GM21737 (cell line): ENCODE results near the gene SPACA5.
"Not testable (repeated sequence)": the region's sequence is repeated elsewhere in the genome, so short reads cannot be mapped to it uniquely, and the experiment has no call there.

Experiments
- ATAC-seq: cut with Tn5 transposase; IDR thresholded peaks from one replicate; pipeline ENCODE4 v1.9.1; 2021; ENCODE audit warnings: mild to moderate bottlenecking, moderate library complexity; ENCODE audit not compliant: unreplicated experiment

SPACA5 gene

DNA sequence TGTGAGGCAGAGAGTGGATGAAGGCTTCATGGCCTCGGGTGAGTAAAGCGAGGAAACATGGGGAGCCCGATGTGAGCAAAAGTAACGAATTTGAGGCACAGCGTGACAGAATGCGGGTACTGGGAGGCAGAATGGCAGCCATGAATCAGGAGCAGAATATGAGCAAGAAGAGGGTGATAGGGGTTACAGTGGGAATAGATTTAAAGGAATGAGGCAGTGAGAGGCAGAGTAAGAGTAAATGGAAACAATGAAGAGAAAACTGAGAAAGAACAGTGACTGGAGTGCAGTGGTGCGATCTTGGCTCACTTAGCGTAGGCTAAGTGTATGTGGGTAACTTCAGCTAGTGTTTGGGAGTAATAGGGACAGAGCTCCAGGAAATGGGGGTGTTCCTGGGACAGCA, at the start of gene SPACA5:
Gene SPACA5 (plus strand): TSS at position 301 of the 400 bp plus-strand sequence. CDS start 815 bp downstream, outside the sequence.
- not testable (repeated sequence) for ATAC-seq

DNA sequence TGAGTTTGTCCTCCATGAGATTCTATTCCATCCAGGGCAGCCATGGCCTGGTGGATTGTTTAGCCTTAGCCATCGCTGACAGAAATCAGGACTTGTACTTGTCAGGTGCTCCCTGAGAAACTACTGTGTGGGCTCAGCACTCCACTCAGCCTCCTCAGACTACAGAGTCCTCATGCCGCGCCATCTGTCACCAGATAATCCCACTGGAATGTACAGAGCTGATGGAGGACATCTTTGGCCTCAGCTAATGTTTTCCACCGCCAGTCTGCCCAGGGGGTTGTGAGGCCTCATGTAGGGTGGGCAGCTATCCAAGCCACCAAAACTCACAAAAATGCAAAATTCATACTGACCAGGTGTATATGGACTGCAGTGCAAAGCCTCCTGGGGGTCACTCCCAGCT, 48.6 kb upstream of the SPACA5 start:
- not testable (repeated sequence) for ATAC-seq

DNA sequence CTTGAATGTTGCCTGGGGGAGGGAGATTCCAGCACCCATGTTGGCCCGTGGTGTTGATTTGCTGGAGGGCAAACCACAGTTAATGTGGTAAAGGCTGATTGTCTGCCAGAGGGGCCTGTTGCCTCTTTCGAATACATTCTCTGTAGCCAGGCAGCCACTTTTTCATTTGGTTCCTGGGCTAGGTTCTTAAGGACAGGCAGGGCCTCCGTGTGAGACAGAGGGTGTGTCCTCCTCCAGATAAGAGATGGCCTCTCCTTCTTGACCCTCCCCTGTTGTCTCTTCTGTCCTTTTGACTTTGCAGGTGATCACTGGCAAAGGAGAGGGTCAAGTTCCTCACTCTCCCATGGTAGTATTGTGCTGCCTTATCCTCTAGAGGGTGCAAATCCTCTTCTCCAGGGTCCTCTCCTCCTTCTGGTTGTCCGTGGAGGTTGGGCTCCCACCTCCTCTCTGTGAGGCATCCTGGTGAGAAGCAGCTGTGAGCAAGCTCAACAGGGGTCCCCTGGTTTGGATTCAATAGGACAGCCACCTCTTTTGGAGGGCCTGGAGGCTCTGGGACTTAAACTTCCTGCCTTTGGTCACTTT, 47.9 kb upstream of the SPACA5 start:
- ATAC-seq = no peak

DNA sequence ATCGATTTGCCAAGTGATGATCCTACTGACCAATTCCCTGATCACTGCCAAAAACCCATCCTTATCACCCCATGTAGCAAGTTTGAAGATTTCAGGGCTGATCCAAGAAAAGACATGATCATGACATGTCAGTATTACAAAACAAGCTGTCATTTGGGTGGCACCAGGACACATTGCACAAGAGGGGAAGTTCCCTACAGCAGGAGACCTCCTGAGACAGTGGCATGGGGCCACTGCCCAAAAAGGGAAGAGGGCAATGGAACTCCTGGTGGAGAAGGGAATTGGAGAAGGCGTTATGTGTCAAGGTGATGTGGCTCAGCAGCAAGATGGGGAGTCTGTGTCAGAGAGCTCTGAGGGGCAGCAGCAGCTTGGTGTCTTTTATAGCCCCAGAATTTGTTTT, 46.4 kb upstream of the SPACA5 start:
- ATAC-seq = no peak

DNA sequence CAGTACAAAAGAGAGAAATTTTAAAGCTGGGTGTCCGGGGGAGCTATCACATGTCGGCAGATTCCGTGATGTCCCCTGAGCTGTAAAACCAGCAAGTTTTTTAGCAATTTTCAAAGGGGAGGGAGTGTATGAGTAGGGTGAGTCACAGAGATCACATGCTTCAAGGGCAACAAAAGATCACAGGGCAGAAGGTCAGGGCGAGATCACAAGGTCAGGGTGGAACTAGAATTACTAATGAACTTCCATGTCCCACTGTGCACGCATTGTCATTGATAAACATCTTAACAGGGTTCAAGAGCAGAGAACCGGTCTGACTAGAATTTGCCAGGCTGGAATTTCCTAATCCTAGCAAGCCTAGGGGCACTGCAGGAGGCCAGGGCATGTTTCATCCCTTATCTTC, 45.0 kb upstream of the SPACA5 start:
- ATAC-seq = not testable (repeated sequence)

DNA sequence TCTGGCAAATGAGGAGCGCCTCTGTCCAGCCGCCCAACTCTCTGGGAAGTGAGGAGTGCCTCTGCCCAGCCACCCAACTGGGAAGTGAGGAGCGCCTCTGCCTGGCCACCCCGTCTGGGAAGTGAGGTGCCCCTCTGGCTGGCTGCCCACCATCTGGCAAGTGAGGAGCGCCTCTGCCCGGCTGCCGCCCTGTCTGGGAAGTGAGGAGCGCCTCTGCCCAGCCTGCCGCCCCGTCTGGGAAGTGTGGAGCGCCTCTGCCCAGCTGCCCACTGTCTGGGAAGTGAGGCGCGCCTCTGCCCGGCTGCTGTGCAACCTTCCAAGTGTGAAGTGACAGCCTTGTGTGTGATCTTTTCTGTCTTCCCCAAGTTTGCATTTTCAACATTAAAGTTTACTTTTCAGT, 41.3 kb upstream of the SPACA5 start:
- not testable (repeated sequence) for ATAC-seq

DNA sequence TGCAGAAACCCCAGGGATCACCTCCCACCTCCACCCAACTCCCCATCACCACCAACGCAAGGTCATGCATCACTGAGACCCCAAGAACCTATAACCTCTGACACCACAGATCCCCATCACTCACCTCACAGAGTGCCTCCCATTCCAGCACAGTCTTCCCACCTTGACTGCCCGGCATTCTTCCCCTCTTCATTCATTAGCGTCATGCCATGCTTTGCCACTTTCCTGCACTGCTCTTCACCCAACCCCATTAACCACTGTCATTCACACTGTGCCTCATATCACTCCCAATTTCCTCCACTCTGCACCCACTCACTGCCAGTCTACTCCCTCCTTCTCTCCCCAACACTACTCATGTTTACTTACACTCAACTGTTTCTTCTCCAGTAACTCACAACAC, 33.6 kb upstream of the SPACA5 start:
- ATAC-seq = no peak

DNA sequence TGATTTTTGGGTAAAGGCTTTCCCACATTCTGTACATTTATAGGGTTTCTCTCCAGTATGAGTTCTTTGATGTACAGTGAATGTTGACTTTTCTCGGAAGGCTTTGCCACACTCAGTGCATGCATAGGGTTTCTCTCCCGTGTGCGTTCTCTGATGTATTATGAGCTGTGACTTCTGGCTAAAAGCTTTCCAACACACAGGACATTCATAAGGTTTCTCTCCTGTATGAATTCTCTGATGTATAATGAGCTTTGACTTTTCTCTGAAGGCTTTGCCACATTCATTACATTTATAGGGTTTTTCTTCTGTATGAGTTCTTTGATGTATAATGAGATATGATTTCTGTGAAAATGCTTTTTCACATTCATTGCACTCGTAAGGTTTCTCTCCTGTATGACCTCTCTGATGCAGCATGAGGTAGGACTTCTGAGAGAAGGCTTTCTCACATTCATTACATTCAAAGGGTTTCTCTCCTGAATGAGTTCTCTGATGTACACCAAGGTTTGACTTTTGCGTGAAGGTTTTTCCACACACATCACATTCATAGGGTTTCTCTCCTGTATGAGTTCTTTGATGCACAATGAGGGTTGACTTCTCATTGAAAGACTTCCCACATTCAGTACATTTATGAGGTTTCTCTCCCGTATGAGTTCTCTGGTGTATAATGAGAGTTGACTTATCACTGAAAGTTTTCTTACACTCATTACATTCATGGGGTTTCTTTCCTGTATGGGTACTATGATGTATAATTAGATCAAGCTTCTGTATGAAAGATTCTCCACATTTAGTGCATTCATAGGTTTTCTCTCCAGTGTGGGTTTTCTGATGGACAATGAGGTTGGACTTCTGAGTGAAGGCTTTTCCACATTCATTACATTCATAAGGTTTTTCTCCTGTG, 30.3 kb upstream of the SPACA5 start:
- no peak for ATAC-seq

DNA sequence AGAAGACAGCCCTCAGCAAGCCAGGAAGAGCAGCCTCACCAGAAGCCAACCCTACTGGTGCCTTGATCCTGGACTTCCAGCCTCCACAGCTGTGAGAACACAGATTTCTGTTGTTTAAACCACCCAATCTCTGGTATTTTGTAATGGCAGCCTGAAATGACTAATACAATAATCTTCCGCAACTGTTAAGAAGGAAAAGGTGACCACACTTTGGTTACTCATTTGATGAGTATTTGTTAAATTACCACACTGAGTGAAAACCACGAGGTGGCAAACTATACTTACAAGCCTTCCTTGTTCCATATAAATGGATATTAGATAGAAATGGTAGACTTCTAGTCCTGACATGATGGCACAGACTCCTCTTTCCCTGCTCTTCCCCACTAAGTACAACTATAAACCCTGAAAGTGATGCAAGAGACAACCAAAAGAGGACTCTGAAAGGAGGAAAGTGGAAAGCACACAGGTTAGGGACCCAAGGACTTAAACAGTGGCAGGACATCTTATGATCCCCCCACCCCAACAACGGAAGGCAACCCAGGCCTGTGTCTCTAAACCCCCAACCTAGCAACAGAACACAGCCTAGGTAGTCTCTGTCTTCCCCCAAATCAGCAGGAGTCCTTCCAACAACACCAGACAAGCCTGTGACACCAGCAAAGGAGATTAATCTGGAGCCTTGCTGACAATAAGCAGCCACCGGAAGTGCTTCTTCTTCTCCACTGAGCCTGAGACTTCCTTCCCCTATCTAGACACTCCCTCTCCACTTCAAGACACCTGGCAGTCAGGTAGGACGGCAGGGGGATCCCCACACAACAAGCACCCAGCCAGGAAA, 15.3 kb upstream of the SPACA5 start:
- ATAC-seq = no peak

DNA sequence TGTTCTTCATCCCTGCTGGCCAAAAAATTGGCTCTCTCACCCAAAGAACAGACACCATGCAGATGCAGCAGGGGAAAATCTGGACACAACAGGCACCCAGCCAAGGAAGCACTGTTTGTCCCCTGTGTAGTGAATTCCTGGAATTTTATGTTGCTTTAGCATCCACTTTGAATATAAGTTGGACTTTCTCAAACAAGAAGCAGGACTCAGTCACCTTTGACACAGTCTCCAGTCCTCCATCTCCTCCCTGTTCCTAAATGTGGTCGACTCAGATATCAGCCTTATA, 14.8 kb upstream of the SPACA5 start:
- no peak for ATAC-seq

DNA sequence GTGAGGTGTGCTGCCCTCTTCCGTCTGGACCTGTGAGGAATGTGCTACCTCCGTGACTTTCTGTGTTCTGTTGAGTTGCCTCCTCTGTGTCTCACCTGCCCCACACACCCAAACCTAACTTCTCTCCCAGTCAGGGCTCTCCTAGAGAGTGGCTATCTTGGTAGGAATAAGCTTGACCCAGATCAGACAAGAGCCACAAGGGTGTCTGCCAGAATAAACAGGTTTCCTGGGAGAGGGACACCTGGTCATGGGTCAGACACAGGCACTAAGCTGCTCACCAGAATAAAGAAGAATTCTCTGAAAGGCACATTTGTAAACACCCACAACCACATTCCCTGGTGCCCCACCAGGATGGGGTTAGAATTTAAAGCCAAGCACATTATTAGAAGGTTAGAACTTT, 14.1 kb upstream of the SPACA5 start:
- ATAC-seq = no peak

DNA sequence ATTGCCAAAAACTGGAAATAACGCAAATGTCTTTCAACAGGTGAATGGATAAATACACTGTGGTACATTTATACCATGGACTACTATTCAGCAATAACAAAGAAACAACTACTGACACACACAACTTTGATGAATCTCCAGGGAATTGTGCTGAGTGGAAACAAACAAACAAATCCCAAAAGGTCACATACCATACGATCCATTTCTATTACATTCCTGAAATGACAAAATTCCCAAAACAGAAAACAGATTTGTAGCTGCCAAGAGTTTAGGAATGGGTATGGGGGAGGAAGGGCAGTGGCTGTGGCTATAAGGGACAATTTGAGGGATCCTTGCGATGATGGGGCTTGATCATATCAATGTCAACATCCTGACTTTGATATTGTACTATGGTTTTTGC, 5.5 kb upstream of the SPACA5 start:
- ATAC-seq = no peak

DNA sequence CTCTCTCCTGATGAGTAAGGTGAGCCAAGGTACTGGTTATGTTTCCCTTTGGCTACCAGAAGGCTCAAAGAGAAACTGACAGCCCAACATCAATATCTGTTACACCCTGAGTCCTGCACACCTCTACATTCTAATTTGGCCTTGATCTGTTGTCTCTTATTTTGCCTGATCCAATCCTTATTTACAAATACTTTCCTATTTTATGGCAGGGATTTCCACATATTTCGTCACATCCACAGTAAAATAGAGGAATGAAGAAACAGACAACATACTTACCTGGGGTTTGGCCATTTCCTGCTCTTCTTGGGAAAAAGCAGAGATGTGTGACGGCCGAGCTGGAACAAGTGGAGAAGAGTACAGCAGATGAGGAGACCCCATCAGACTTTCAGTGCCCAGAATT, 4.5 kb upstream of the SPACA5 start:
- no peak for ATAC-seq

DNA sequence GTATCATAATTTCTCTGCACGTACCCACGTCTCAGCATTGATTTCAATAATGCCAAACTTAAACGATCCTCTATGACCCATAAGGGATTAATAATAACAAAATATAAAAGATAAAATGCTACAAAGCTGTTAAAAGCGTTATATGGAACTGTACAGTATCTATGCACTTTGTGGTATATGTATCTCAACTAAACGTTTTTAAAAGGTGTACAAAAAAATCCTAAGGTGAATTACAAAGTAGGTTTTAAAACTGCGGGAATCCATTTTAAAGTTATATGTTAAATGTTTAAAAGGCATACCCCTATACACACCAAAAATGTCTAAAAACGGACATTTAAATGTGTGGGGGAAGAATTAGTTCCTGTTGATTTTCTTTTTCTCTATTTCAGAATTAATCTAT, 3.9 kb upstream of the SPACA5 start:
- no peak for ATAC-seq

DNA sequence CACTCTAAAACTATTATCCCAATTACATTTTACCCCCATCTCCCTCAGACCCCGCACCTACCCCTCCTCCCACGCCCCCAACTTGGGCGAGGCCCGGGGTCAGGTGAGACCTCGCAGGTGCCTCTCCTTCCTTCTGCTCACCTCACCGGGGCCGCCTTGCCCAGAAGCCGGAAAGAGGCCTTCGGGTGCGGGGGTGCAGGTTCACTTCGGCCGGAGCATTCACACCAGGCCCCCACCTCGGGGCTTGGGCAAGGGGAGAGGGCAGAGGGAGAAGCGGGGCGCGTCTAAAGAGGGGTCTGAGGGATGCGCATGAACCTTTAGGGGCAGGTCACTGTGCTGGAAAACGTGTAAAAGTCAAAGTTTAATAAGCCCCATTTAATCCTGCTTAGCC, 3.4 kb upstream of the SPACA5 start:
- peak; percentile 40 for ATAC-seq

DNA sequence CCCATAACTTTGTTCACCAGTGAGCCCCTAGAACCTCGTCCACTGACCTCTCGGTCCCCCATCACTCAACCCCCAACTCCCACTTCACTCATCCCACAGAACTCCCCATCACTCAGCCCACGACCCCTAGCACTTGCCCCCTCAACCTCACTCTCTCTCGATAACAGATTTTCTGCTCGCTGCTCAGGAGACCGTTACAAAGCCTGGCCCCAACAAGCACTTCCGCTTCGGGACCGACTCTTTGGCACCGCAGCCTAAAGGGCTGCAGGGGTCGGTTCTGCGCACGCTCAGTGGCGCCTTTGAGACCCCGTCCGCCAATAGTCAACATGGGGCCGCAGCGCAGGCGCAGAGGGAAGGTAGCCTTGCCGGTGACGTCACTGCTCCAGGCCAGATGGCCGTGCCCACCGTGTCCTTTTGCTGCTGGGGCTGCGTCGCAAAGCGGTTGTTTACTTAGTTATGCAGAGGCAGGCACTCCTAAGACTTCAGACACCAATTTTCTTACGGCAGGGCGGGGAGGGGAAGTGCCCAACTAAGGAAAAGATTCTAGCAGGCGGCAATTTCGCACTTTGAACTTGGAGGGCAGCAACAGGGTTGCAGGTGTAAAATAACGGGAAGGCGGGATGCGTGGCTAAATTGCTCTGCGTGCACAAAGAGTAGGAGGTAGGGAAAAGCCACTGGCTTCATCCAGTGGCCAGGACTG, 2.9 kb upstream of the SPACA5 start, which contains the start of gene ZNF182:
Gene ZNF182 (minus strand): TSS at position 232 of the 700 bp plus-strand sequence. CDS start 1,380 bp downstream, outside the sequence.
- peak; percentile 87 for ATAC-seq

DNA sequence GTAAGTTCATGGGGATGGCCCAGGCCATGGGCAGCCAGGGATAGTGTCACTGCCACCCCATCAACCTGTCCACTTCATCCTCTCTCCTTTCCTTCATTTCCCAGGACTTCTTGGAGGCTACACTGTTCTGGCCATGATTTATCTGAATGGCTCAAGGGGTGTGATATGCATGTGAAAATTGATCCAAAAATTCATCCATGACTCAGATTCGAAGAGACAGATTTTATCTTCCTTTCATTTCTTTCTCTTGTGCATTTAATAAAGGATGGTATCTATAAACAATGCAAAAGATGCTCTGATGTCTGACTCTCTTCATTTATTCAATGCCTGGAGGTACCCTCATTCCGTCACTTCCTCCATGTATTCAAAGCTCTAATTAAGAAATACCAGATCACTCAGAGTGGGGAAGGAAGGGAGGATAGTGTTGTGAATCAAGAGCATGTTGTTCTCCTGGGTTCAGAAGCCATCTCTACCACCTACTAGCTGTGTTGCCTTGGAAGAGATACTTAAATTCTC, 2.7 kb downstream of the SPACA5 start:
- not testable (repeated sequence) for ATAC-seq

DNA sequence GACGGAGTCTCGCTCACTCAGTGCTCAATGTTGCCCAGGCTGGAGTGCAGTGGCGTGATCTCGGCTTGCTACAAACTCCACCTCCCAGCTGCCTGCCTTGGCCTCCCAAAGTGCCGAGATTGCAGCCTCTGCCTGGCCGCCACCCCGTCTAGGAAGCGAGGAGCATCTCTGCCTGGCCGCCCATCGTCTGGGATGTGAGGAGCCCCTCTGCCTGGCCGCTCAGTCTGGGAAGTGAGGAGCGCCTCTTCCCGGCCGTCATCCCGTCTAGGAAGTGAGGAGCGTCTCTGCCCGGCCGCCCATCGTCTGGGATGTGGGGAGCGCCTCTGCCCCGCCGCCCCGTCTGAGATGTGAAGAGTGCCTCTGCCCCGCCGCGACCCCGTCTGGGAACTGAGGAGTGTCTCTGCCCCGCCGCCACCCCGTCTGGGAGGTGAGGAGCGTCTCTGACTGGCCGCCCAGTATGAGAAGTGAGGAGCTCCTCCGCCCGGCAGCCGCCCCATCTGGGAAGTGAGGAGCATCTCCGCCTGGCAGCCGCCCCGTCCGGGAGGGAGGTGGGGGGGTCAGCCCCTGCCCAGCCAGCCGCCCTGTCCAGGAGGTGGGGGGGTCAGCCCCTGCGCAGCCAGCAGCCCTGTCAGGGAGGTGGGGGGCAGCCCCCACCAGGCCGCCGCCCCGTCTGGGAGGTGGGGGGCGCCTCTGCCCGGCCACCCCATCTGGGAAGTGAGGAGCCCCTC, 10.0 kb downstream of the SPACA5 start:
- not testable (repeated sequence) for ATAC-seq

DNA sequence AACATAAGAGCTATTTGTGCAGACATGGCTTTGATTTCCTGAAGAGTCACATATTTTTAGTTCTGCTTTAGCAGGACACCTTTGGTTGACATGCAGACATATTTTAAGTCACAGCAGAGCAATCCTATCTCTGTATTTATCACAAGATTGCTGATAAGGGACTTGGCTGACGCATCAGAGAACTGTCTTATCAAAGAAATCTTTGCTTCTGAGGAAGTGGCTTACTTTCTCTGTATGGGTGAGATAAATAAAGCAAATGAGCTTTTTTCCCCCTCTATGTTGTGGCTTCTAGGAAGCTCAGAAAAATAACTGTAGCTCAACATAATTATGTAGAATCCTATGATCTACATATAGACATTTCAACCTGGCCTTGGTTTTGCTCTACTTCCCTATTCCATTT, 13.1 kb downstream of the SPACA5 start:
- not testable (repeated sequence) for ATAC-seq

DNA sequence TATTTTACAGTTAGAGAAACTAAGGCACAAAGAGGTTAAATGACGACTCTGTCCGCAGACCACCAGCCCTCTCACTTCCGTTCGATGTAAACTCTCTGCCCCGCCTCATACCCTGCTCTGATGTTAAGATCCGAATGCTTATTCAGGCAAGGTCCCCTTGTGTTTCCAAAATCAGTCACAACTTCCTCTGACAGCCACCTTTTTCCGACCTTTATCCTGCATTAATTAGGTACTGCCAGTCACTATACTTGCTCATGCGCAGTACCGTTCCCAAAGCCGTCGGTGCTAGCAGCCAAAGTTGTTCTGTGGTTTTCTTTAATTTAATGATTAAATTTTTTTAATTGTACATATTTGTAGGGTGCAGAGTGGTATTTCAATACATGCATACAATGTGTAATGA, 13.7 kb downstream of the SPACA5 start:
- ATAC-seq = not testable (repeated sequence)
